Cardiac muscle cell (in vitro differentiated cells and primary cell): ENCODE results near the gene HNRNPA3. TPM values are rescaled to one million over a fixed set of nuclear protein-coding genes. Genes with fewer than 3 reads are reported as not detected.
"Not testable (repeated sequence)": the region's sequence is repeated elsewhere in the genome, so short reads cannot be mapped to it uniquely, and the experiment has no call there.

ENCODE experiments used
- DNase-seq, 2 donors: peaks; one replicate each; pipeline versions ENCODE4 v3.0.0 to v3.0.0-alpha.2; 2010 to 2017; ENCODE audit warnings: low read depth in 1 of 2, low spot score in 1 of 2
- H3K27ac ChIP-seq: fragments of 200-600 bp; sonication (generic); 2 replicates; pipeline ENCODE4 v1.5.1; 2016
- H3K27me3 ChIP-seq: fragments of 200-600 bp; sonication (generic); 2 replicates; pipeline ENCODE4 v1.6.0; 2016; ENCODE audit warnings: control low read depth
- H3K36me3 ChIP-seq: fragments of 200-600 bp; sonication (generic); 2 replicates; pipeline ENCODE4 v1.5.1; 2016; ENCODE audit warnings: control low read depth
- H3K4me1 ChIP-seq: fragments of 200-600 bp; sonication (generic); 2 replicates; pipeline ENCODE4 v1.8.1; 2017; ENCODE audit warnings: low read depth, mild to moderate bottlenecking, mixed run types
- H3K4me3 ChIP-seq: fragments of 200-600 bp; sonication (generic); 2 replicates; pipeline ENCODE4 v1.5.1; 2016; ENCODE audit warnings: mild to moderate bottlenecking
- H3K9me3 ChIP-seq: fragments of 200-600 bp; sonication (generic); 2 replicates; pipeline ENCODE4 v1.5.1; 2017; ENCODE audit warnings: low read depth, mild to moderate bottlenecking, control low read depth
- polyA plus RNA-seq: library from polyadenylated mRNA; unstranded; fragments of >200 nt; fragmentation: Nextera tagmentation; extraction: Ambion mirVana; gene quantifications from 2 replicates; pipeline ENCODE4 v1.2.1, GENCODE V29; 2016
- total RNA-seq: library from RNA; depleted of rRNA; stranded (reverse); fragments of >200 nt; gene quantifications from 2 replicates; pipeline ENCODE4 v1.2.3, GENCODE V29; 2016
- TF ChIP-seq, protein P1 (sequence below): IDR thresholded peaks from 2 replicates; pipeline ENCODE4 v1.5.1; 2012; ENCODE audit warnings: low read depth, mild to moderate bottlenecking, low read length

The HNRNPA3 gene
- total and polyA plus RNA-seq, 2 experiments from 2014 or later = 78.6 to 81.7 TPM

DNA sequence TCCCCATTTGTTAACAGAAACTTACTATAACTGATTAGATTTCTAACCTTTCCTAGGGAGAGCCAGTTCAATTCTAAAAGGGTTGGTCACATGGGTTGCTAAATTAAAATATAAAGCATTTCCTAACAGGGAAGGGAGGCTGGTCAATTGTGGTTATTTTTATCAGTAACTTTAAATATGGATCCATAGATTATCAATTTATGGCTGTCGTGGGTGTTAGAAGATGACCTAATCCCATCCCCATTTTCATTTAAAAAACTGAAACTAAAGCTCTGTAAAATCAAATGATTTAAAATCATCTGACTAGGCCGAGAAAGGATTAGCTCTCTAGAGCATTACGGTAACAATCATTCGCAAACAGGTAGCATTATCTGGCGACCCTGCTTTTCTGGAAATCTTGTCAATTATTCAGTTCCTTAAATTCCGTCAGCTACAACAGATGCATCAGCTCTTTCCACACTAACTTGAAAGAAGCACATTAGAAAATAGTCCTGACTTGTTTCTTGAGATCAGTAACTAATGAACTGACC is 953 bp upstream of the HNRNPA3 start:
- no peak for DNase-seq
- TF ChIP-seq, protein P1, sequence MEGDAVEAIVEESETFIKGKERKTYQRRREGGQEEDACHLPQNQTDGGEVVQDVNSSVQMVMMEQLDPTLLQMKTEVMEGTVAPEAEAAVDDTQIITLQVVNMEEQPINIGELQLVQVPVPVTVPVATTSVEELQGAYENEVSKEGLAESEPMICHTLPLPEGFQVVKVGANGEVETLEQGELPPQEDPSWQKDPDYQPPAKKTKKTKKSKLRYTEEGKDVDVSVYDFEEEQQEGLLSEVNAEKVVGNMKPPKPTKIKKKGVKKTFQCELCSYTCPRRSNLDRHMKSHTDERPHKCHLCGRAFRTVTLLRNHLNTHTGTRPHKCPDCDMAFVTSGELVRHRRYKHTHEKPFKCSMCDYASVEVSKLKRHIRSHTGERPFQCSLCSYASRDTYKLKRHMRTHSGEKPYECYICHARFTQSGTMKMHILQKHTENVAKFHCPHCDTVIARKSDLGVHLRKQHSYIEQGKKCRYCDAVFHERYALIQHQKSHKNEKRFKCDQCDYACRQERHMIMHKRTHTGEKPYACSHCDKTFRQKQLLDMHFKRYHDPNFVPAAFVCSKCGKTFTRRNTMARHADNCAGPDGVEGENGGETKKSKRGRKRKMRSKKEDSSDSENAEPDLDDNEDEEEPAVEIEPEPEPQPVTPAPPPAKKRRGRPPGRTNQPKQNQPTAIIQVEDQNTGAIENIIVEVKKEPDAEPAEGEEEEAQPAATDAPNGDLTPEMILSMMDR = no peak
- peaks cover 10% of the 10 kb centered on the region for H3K36me3 ChIP-seq
- H3K27ac ChIP-seq = peak overlapping the region; percentile 99
- H3K27me3 ChIP-seq = no peaks in the 10 kb centered on the region
- peak overlapping the region; percentile 40 for H3K4me3 ChIP-seq
- no peaks in the 10 kb centered on the region for H3K9me3 ChIP-seq
- H3K4me1 ChIP-seq = peaks cover 24% of the 10 kb centered on the region

DNA sequence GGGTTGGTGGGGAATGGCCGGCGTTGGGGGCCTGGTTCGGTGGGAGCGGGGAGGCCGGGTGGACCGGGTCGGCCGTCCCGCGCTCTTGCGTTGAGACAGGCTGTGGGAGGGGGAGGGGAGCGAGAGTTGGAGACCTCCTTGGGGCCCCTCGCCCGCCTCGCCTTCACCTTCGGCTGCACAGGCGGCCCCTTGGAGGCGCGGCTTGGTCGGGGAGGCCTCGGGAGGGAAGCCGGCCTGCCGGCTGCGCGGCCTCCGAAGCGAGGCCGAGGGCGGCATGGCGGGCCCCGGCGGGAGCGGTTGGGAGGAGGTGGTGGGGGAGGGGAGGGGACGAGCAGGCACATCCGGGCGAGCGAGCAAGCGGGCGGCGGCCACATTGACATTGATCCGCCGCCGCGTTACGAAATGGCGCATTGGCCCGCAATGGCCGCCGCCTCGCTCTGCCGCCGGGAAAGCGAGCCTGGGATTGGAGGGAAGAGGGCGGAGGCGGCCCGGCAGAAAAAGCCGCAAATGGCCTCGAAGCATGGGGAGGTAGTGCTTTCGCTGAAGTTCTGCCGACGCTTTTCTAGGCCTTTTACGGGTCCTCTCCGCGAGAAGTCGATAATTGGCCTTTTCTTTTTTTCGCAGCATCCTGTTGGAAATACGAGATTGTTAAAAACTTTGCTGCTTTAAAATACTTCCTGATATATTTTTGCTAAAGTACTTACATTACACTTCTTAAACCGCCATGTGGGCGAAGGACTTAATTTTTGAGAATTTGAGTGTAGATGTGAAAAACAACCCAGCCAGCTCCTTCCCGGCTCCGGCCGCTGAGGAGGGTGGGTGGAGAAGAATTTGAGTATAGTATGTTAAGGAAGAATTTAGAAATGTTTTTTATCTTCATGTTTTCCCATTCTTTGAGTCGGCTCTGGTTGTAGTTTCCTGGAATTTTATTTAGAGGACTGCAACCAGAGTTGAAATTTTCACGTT is 580 bp downstream of the HNRNPA3 start:
- Histone ChIP-seq H3K4me3 (peak overlapping the region; percentile 73), H3K27me3 (no peaks in the 10 kb centered on the region), H3K9me3 (no peaks in the 10 kb centered on the region), H3K4me1 (peaks cover 21% of the 10 kb centered on the region), H3K36me3 (peaks cover 22% of the 10 kb centered on the region), H3K27ac (peak overlapping the region; percentile 99)
- DNase-seq = peak; percentile 95 to 97
- TF ChIP-seq, protein P1 = no peak

- TF ChIP-seq, protein P1 = no peak
- H3K4me3 ChIP-seq = no peak overlapping the region
- no peaks in the 10 kb centered on the region for H3K9me3 ChIP-seq
- H3K36me3 ChIP-seq = peaks cover 61% of the 10 kb centered on the region
- H3K27me3 ChIP-seq = no peaks in the 10 kb centered on the region
- no peak for DNase-seq
- H3K4me1 ChIP-seq = peaks cover 10% of the 10 kb centered on the region
- H3K27ac ChIP-seq = no peak overlapping the region
These were observed 4.8 kb downstream of the HNRNPA3 start for GRCh38 chr2:177217247-177217843.

DNA sequence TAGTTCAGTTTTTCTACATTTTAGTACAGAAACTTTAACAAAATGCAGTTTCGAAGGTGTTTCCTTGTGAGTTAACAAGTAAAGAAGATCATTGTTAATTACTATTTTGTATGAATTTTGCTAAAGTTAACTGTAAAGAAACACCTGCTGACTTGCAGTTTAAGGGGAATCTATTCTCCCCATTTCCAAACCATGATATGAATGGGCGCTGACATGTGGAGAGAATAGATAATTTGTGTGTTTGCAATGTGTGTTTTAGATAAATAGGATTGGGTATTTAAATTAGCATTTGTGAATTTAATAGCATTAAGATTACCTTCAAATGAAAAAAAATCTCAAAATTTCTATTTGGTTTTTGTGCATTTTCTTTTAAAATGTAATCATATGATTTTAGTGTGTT is 7.2 kb downstream of the HNRNPA3 start:
- H3K27ac ChIP-seq, H3K4me1 ChIP-seq, DNase-seq, H3K4me3 ChIP-seq, H3K9me3 ChIP-seq, H3K27me3 ChIP-seq: not testable (repeated sequence)
- H3K36me3 ChIP-seq = peaks cover 81% of the 10 kb centered on the region

GRCh38 chr2:177221534-177221933 is 8.9 kb downstream of the HNRNPA3 start:
- Histone ChIP-seq H3K4me1 (no peaks in the 10 kb centered on the region), H3K36me3 (peaks cover 72% of the 10 kb centered on the region), H3K4me3 (no peak overlapping the region), H3K27ac (peak overlapping the region; percentile 50), H3K27me3 (no peaks in the 10 kb centered on the region), H3K9me3 (no peaks in the 10 kb centered on the region)
- no peak for DNase-seq
- TF ChIP-seq, protein P1 = no peak
